GM23248 (cell line): ENCODE data around the gene LCLAT1.

Experiments
- EZH2 ChIP-seq: fragments of 200-600 bp; sonication (generic); IDR thresholded peaks from 2 replicates; pipeline ENCODE4 v1.6.1; 2018; ENCODE audit warnings: antibody characterized with exemption, mild to moderate bottlenecking; ENCODE audit not compliant: insufficient read depth, poor library complexity, severe bottlenecking
- EZH2phosphoT487 ChIP-seq: fragments of 200-600 bp; sonication (generic); IDR thresholded peaks from 2 replicates; pipeline ENCODE4 v1.6.1; 2018; ENCODE audit warnings: antibody characterized with exemption, moderate library complexity, mild to moderate bottlenecking, low read depth; ENCODE audit not compliant: insufficient read depth

DNA sequence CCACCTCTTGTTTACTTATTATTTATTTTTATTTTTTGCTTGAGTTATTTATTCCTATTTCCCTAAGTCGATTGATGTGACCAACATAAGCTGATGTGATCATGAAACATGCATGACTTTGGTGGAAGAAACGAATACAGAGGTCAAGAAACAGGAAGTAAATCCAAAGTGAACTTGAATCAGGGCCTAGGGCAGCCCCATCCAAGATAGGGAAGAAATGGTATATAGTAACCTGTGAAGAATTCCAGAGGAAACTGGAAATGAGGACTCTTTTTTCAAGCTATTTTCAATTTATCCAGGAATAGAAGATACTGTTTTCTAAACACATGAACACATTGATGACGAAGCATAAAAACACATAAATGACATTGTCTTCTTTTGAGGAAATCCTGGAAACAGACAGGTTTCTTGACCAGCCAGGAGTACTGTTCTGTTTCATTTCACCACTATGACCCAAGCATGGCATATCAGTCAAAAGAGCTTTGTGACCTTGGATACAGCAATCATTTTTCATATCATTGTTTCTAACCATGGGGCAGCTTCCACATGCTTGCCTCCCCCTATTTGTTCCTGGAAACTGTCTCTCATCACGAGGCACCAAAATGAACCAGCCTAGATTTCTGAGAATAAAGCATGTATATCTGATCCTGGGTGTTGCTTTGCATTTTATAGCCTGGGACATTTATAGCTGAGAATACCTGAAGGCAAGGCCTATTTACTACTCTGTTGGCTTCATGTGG is 9.1 kb upstream of the LCLAT1 start:
- TF ChIP-seq EZH2phosphoT487: no peak
- no peak for TF ChIP-seq EZH2
